ENCODE results near the gene TMEM59L.
A peak's percentile ranks its signal among the peaks of the same experiment; 100 is the strongest.
"Not testable (repeated sequence)": the region's sequence is repeated elsewhere in the genome, so short reads cannot be mapped to it uniquely, and the experiment has no call there.

The TMEM59L gene

GRCh38 chr19:18599485-18599884 lies 13.2 kb upstream of the TMEM59L start (continued):
- TF ChIP-seq PRDM10 (tag by site-specific recombination; IDR thresholded peaks at IDR 0.05) (no peak), ZNF175 (tag by site-specific recombination; IDR thresholded peaks at IDR 0.05) (no peak)

GRCh38 chr19:18600692-18601397 lies 11.8 kb upstream of the TMEM59L start:
- H3K4me1 ChIP-seq (ENCODE audit: control insufficient read depth, insufficient read depth, low read length); H3K36me3 ChIP-seq (ENCODE audit: control insufficient read depth in 2 of 2, insufficient read depth in 1 of 2, low read length in 2 of 2); H3K9me3 ChIP-seq (ENCODE audit: control insufficient read depth, insufficient read depth, low read depth, low read length); H3K4me3 ChIP-seq (ENCODE audit: low read depth, low read length); POLR2A ChIA-PET; H3K27ac ChIP-seq (ENCODE audit: extremely low read depth, low read depth, low read length): not testable (repeated sequence)
- TF ChIP-seq ZNF121 (tag by site-specific recombination; IDR thresholded peaks at IDR 0.05): peak; percentile 55; the same call in 1 of the 2 replicates
- CTCF ChIA-PET: interaction anchor here (1.0 kb wide), 1 partner anchor 11 kb away, joined by 3 read pairs; the partner anchor contains the start of gene TMEM59L

GRCh38 chr19:18601875-18602274 lies 10.8 kb upstream of the TMEM59L start:
- CTCF ChIA-PET: interaction anchor here (1.0 kb wide), 1 partner anchor 10 kb away, joined by 3 read pairs; the partner anchor contains the start of gene TMEM59L
- TF ChIP-seq ZNF324 (tag by site-specific recombination; IDR thresholded peaks at IDR 0.05) (no peak), GFI1B (tag by site-specific recombination; IDR thresholded peaks at IDR 0.05) (no peak), PRDM1 (tag by site-specific recombination; IDR thresholded peaks at IDR 0.05) (peak; percentile 50), ZNF792 (tag by site-specific recombination; IDR thresholded peaks at IDR 0.05) (no peak), SALL2 (tag by site-specific recombination; IDR thresholded peaks at IDR 0.05; ENCODE audit: borderline replicate concordance) (no peak), ZNF174 (tag by site-specific recombination; IDR thresholded peaks at IDR 0.05) (no peak), HOXC10 (CRISPR knock-in tag; IDR thresholded peaks at IDR 0.05) (no peak), ZFHX2 (tag by site-specific recombination; conservative IDR thresholded peaks at IDR 0.05) (no peak)
- TF ChIP-seq, protein P1, sequence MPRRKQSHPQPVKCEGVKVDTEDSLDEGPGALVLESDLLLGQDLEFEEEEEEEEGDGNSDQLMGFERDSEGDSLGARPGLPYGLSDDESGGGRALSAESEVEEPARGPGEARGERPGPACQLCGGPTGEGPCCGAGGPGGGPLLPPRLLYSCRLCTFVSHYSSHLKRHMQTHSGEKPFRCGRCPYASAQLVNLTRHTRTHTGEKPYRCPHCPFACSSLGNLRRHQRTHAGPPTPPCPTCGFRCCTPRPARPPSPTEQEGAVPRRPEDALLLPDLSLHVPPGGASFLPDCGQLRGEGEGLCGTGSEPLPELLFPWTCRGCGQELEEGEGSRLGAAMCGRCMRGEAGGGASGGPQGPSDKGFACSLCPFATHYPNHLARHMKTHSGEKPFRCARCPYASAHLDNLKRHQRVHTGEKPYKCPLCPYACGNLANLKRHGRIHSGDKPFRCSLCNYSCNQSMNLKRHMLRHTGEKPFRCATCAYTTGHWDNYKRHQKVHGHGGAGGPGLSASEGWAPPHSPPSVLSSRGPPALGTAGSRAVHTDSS (tag by site-specific recombination; IDR thresholded peaks at IDR 0.05): no peak
- no peak overlapping the region for H3K27ac ChIP-seq (ENCODE audit: extremely low read depth, low read depth, low read length)

GRCh38 chr19:18603255-18603957 lies 9.3 kb upstream of the TMEM59L start:
- no peak for TF ChIP-seq ZNF549 (tag by site-specific recombination; IDR thresholded peaks at IDR 0.05)
- peak; percentile 41 for TF ChIP-seq GLIS1 (tag by site-specific recombination; IDR thresholded peaks at IDR 0.05)
- peak; percentile 32; the same call in 1 of the 2 replicates for TF ChIP-seq ZIC2 (tag by site-specific recombination; IDR thresholded peaks at IDR 0.05)
- TF ChIP-seq, protein P2, sequence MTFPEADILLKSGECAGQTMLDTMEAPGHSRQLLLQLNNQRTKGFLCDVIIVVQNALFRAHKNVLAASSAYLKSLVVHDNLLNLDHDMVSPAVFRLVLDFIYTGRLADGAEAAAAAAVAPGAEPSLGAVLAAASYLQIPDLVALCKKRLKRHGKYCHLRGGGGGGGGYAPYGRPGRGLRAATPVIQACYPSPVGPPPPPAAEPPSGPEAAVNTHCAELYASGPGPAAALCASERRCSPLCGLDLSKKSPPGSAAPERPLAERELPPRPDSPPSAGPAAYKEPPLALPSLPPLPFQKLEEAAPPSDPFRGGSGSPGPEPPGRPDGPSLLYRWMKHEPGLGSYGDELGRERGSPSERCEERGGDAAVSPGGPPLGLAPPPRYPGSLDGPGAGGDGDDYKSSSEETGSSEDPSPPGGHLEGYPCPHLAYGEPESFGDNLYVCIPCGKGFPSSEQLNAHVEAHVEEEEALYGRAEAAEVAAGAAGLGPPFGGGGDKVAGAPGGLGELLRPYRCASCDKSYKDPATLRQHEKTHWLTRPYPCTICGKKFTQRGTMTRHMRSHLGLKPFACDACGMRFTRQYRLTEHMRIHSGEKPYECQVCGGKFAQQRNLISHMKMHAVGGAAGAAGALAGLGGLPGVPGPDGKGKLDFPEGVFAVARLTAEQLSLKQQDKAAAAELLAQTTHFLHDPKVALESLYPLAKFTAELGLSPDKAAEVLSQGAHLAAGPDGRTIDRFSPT (tag by site-specific recombination; IDR thresholded peaks at IDR 0.05): peak; percentile 16; the same call in 1 of the 2 replicates
- no peak for TF ChIP-seq ZNF433 (tag by site-specific recombination; IDR thresholded peaks at IDR 0.05; ENCODE audit: low read depth)
- TF ChIP-seq ZNF394 (tag by site-specific recombination; IDR thresholded peaks at IDR 0.05; ENCODE audit: borderline replicate concordance): peak; percentile 32; the same call in 1 of the 2 replicates
- peak; percentile 98 for TF ChIP-seq ZNF623 (tag by site-specific recombination; IDR thresholded peaks at IDR 0.05)
- no peak for TF ChIP-seq ZNF175 (tag by site-specific recombination; IDR thresholded peaks at IDR 0.05)
- H3K4me3 ChIP-seq (ENCODE audit: low read depth, low read length): no peak overlapping the region
- H3K4me1 ChIP-seq (ENCODE audit: control insufficient read depth, insufficient read depth, low read length): no peaks in the 10 kb centered on the region; the same call in 1 of the 2 replicates
- CTCF ChIA-PET: no interaction called here
- no peaks in the 10 kb centered on the region for H3K36me3 ChIP-seq (ENCODE audit: control insufficient read depth in 2 of 2, insufficient read depth in 1 of 2, low read length in 2 of 2)
- no peaks in the 10 kb centered on the region for H3K9me3 ChIP-seq (ENCODE audit: control insufficient read depth, insufficient read depth, low read depth, low read length)
- POLR2A ChIA-PET: no interaction called here
- H3K27ac ChIP-seq (ENCODE audit: extremely low read depth, low read depth, low read length): no peak overlapping the region

More at GRCh38 chr19:18601875-18602274, 10.8 kb upstream of the TMEM59L start:
- POLR2A ChIA-PET: no interaction called here
- Histone ChIP-seq H3K4me3 (ENCODE audit: low read depth, low read length) (no peak overlapping the region), H3K4me1 (ENCODE audit: control insufficient read depth, insufficient read depth, low read length) (no peaks in the 10 kb centered on the region), H3K36me3 (ENCODE audit: control insufficient read depth in 2 of 2, insufficient read depth in 1 of 2, low read length in 2 of 2) (no peaks in the 10 kb centered on the region), H3K9me3 (ENCODE audit: control insufficient read depth, insufficient read depth, low read depth, low read length) (no peaks in the 10 kb centered on the region)
